Caco-2 (cell line): ENCODE measurements around the gene MRAS. TPM values are rescaled to one million over a fixed set of nuclear protein-coding genes. Genes with fewer than 3 reads are reported as not detected.

Experiments used
- BruUV-seq: library from RNA; stranded (reverse); fragments of 400-500 nt; replicated peaks from 2 replicates; lab custom pipeline; 2021; lab: Mats Ljungman, UMichigan
- CTCF ChIA-PET: fragments of 300-600 bp; sonication (Branson Sonifier 250); formaldehyde crosslinking; loops from one replicate; lab custom pipeline; 2022; ENCODE audit warnings: antibody characterized with exemption; lab: Charles Lee
- POLR2A ChIA-PET: fragments of 300-600 bp; sonication (Branson Sonifier 250); formaldehyde crosslinking; loops from one replicate; lab custom pipeline; 2022; ENCODE audit warnings: antibody characterized with exemption; lab: Charles Lee
- DNase-seq, 2 experiments: peaks; one replicate each; pipeline versions ENCODE4 v3.0.0 to v3.0.0-alpha.2; 2020 to 2022
- H3K27me3 ChIP-seq: replicated peaks from 2 replicates; pipeline ENCODE4 v1.6.0; 2011; ENCODE audit warnings: low read length; ENCODE audit not compliant: control insufficient read depth, insufficient read depth
- H3K36me3 ChIP-seq: 2 replicates; pipeline ENCODE4 v1.5.1; 2011; ENCODE audit warnings: low read length; ENCODE audit not compliant: control insufficient read depth, insufficient read depth
- H3K4me1 ChIP-seq: fragments of 250-450 bp; sonication (Bioruptor Pico); 2 replicates; pipeline ENCODE4 v1.5.1; 2020; ENCODE audit warnings: mild to moderate bottlenecking
- H3K4me3 ChIP-seq: 2 replicates; pipeline ENCODE4 v1.5.1; 2011; ENCODE audit warnings: low read depth, mild to moderate bottlenecking, control low read depth, low read length
- H3K9me3 ChIP-seq: fragments of 250-450 bp; sonication (Bioruptor Pico); 2 replicates; pipeline ENCODE4 v1.5.1; 2020; ENCODE audit warnings: mild to moderate bottlenecking, moderate library complexity
- H3K27ac Mint-ChIP-seq: one replicate; pipeline ENCODE4 v1.8.0; 2022; ENCODE audit warnings: mixed read lengths; ENCODE audit not compliant: unreplicated experiment
- H3K27me3 Mint-ChIP-seq: one replicate; pipeline ENCODE4 v1.8.0; 2022; ENCODE audit warnings: mixed read lengths; ENCODE audit not compliant: insufficient read depth, unreplicated experiment
- H3K36me3 Mint-ChIP-seq: one replicate; pipeline ENCODE4 v1.8.0; 2022; ENCODE audit warnings: mild to moderate bottlenecking, mixed read lengths; ENCODE audit not compliant: insufficient read depth, unreplicated experiment
- H3K4me1 Mint-ChIP-seq: one replicate; pipeline ENCODE4 v1.8.0; 2022; ENCODE audit warnings: low read depth, mixed read lengths; ENCODE audit not compliant: unreplicated experiment
- H3K4me3 Mint-ChIP-seq: one replicate; pipeline ENCODE4 v1.8.0; 2022; ENCODE audit warnings: mild to moderate bottlenecking, moderate library complexity, mixed read lengths; ENCODE audit not compliant: unreplicated experiment
- H3K9me3 Mint-ChIP-seq: one replicate; pipeline ENCODE4 v1.8.0; 2022; ENCODE audit warnings: mixed read lengths; ENCODE audit not compliant: unreplicated experiment
- intact Hi-C: fragments of 100-400 bp; cut with micrococcal nuclease; formaldehyde crosslinking; loops from one replicate; pipeline ENCODE4 v1.10.0; 2022; ENCODE audit not compliant: unreplicated experiment
- total RNA-seq: library from RNA; stranded (reverse); gene quantifications from 2 replicates; pipeline ENCODE4 v1.2.3, GENCODE V29; 2022
- TF ChIP-seq, protein P1 (sequence below), 2 experiments: fragments of 200-600 bp in 1 of 2; IDR thresholded peaks; 1 replicate in 1 of 2; 2 replicates in 1 of 2; pipeline versions ENCODE4 v1.5.1 to v1.8.0; 2011 to 2022; ENCODE audit warnings: antibody characterized with exemption in 1 of 2, control low read depth in 1 of 2, inconsistent platforms in 1 of 2, low read depth in 1 of 2, low read length in 1 of 2, mild to moderate bottlenecking in 1 of 2, moderate library complexity in 1 of 2; ENCODE audit not compliant: insufficient read depth in 1 of 2, severe bottlenecking in 1 of 2, unreplicated experiment in 1 of 2

The MRAS gene
- total RNA-seq, 1 experiment from 2014 or later: 11.4 TPM

DNA sequence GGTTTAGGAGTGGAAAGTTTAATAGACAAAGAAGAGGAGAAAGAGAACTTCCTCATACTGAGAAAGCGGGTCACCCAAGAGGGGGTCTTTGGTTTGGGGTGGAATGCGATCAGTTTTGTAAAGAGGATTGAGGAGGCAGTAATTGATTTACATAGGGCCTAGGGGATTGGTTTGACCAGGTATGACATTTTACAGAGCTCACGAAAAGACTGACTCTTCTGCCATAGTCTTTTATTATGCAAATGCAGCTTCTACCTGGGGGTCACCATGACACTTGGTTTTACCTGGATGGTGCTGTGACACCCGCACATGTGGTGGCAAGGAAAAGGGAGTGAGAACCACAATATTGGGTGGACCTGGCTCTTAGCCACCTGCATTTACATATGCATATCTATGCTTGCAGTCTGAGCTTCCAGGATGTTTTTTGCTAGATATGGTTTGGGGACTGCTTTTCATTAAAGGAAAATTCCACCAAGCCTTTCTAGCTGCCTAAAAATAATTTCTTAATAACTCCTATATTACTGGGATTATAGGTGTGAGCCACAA is 11.9 kb upstream of the MRAS start:
- no peaks in the 10 kb centered on the region for H3K27me3 Mint-ChIP-seq
- BruUV-seq: no TSS peak
- DNase-seq: no peak
- Histone ChIP-seq H3K27me3 (no peaks in the 10 kb centered on the region), H3K36me3 (no peaks in the 10 kb centered on the region), H3K4me1 (peaks cover 10% of the 10 kb centered on the region), H3K9me3 (no peaks in the 10 kb centered on the region), H3K4me3 (no peak overlapping the region)
- no peak overlapping the region for H3K27ac Mint-ChIP-seq
- no peaks in the 10 kb centered on the region for H3K9me3 Mint-ChIP-seq
- H3K36me3 Mint-ChIP-seq: no peaks in the 10 kb centered on the region
- POLR2A ChIA-PET: no interaction called here
- CTCF ChIA-PET: interaction anchor here (1.3 kb wide), 1 partner anchor 13 kb away, joined by 3 read pairs; no protein-coding TSS in a partner anchor
- intact Hi-C loops: loop anchor here (10.0 kb wide), 1 partner anchor 272 kb away; no protein-coding TSS in a partner anchor
- no peaks in the 10 kb centered on the region for H3K4me1 Mint-ChIP-seq
- H3K4me3 Mint-ChIP-seq: no peak overlapping the region
- TF ChIP-seq, protein P1, sequence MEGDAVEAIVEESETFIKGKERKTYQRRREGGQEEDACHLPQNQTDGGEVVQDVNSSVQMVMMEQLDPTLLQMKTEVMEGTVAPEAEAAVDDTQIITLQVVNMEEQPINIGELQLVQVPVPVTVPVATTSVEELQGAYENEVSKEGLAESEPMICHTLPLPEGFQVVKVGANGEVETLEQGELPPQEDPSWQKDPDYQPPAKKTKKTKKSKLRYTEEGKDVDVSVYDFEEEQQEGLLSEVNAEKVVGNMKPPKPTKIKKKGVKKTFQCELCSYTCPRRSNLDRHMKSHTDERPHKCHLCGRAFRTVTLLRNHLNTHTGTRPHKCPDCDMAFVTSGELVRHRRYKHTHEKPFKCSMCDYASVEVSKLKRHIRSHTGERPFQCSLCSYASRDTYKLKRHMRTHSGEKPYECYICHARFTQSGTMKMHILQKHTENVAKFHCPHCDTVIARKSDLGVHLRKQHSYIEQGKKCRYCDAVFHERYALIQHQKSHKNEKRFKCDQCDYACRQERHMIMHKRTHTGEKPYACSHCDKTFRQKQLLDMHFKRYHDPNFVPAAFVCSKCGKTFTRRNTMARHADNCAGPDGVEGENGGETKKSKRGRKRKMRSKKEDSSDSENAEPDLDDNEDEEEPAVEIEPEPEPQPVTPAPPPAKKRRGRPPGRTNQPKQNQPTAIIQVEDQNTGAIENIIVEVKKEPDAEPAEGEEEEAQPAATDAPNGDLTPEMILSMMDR (IDR thresholded peaks at IDR 0.05; ENCODE audit: insufficient read depth in 1 of 2, low read depth in 1 of 2, low read length in 1 of 2, severe bottlenecking in 1 of 2, unreplicated experiment in 1 of 2): no peak

DNA sequence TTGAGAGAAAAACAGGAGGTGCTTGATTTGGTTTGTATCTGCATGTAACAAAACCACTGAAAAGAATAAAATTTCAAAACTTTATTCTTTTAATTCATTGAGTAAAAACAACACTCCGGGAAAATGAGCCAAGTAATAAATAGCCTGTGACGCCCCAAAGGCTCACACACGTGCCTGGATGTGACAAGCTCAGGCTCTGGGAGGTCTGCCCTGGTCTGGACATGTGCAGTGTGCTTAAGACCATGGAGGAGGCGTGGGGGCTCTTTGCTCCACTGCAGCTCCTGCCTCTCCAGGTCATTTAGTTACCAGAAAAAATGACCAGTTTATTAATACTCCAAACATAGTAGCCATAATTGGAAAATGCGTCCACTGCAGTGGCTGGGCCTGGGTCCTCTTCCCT is 10.1 kb upstream of the MRAS start:
- no peak overlapping the region for H3K4me3 ChIP-seq
- H3K36me3 ChIP-seq: no peaks in the 10 kb centered on the region
- DNase-seq: no peak
- Mint-ChIP-seq H3K27ac (no peak overlapping the region), H3K36me3 (no peaks in the 10 kb centered on the region), H3K4me1 (no peaks in the 10 kb centered on the region), H3K9me3 (no peaks in the 10 kb centered on the region), H3K4me3 (no peak overlapping the region), H3K27me3 (no peaks in the 10 kb centered on the region)
- BruUV-seq: no TSS peak
- H3K9me3 ChIP-seq: no peaks in the 10 kb centered on the region
- intact Hi-C loops: loop anchor here (10.0 kb wide), 1 partner anchor 273 kb away; no protein-coding TSS in a partner anchor
- ChIA-PET POLR2A (no interaction called here), CTCF (no interaction called here)
- H3K27me3 ChIP-seq: no peaks in the 10 kb centered on the region
- TF ChIP-seq, protein P1 (IDR thresholded peaks at IDR 0.05; ENCODE audit: insufficient read depth in 1 of 2, low read depth in 1 of 2, low read length in 1 of 2, severe bottlenecking in 1 of 2, unreplicated experiment in 1 of 2): no peak
- H3K4me1 ChIP-seq: peaks cover 10% of the 10 kb centered on the region

DNA sequence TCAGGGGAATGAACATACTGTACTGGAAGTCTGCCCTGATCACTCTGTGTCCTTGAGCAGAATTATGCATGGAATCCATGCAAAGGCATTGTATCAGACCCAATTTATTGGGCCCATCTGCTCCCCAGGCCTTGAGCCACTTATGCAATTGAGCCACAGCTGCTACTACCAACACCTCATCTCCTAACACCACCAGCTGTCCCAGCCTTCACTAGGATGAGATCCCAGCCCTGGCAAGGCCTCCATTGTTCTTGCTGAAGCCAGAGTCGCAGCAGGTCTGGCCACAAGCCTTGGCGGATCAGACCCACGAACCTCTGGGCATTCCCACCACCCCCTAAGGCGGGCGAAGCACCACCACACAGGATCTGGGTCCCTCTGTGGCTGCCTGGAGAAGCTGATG is 9.6 kb upstream of the MRAS start:
- Mint-ChIP-seq H3K9me3 (no peaks in the 10 kb centered on the region), H3K36me3 (no peaks in the 10 kb centered on the region), H3K27me3 (no peaks in the 10 kb centered on the region), H3K4me3 (no peak overlapping the region), H3K4me1 (no peaks in the 10 kb centered on the region), H3K27ac (no peak overlapping the region)
- Histone ChIP-seq H3K4me3 (no peak overlapping the region), H3K4me1 (peaks cover 10% of the 10 kb centered on the region), H3K27me3 (no peaks in the 10 kb centered on the region), H3K9me3 (no peaks in the 10 kb centered on the region), H3K36me3 (no peaks in the 10 kb centered on the region)
- DNase-seq: no peak
- TF ChIP-seq, protein P1 (IDR thresholded peaks at IDR 0.05; ENCODE audit: insufficient read depth in 1 of 2, low read depth in 1 of 2, low read length in 1 of 2, severe bottlenecking in 1 of 2, unreplicated experiment in 1 of 2): no peak
- POLR2A ChIA-PET: no interaction called here
- no TSS peak for BruUV-seq
- intact Hi-C loops: loop anchor here (10.0 kb wide), 1 partner anchor 274 kb away; no protein-coding TSS in a partner anchor
- CTCF ChIA-PET: no interaction called here
